Vagina (tissue), 2 donors: ENCODE data around the gene CRAMP1.
"Not testable (repeated sequence)": the region's sequence is repeated elsewhere in the genome, so short reads cannot be mapped to it uniquely, and the experiment has no call there.

ENCODE experiments used
- CTCF ChIP-seq, 3 experiments: fragments of 450-650 bp in 2 of 3; fragments of 200-600 bp in 1 of 3; sonication (generic) in 1 of 3; IDR thresholded peaks; one replicate each; pipeline ENCODE4 v1.5.1; 2017 to 2019; ENCODE audit warnings: antibody characterized with exemption in 3 of 3, mild to moderate bottlenecking in 2 of 3, moderate library complexity in 2 of 3
- POLR2A ChIP-seq, 2 donors: fragments of 450-650 bp; IDR thresholded peaks; one replicate each; pipeline ENCODE4 v1.6.1; 2017; ENCODE audit warnings: antibody characterized with exemption in 2 of 2, mild to moderate bottlenecking in 2 of 2, moderate library complexity in 2 of 2
- POLR2AphosphoS5 ChIP-seq, 2 donors: sonication (generic); formaldehyde crosslinking; IDR thresholded peaks; one replicate each; pipeline ENCODE4 v1.9.0; 2017; ENCODE audit warnings: antibody characterized with exemption in 2 of 2, mild to moderate bottlenecking in 2 of 2, low read depth in 1 of 2; ENCODE audit not compliant: insufficient read depth in 1 of 2

GRCh38 chr16:1595511-1595910 lies 16.6 kb upstream of the CRAMP1 start:
- TF ChIP-seq CTCF (IDR thresholded peaks at IDR 0.05); POLR2A (IDR thresholded peaks at IDR 0.05); POLR2AphosphoS5 (IDR thresholded peaks at IDR 0.05; ENCODE audit: insufficient read depth in 1 of 2, low read depth in 1 of 2): not testable (repeated sequence)
